GM12874 (cell line): ENCODE data around the gene FSTL1.

Experiments
- CTCF ChIP-seq: IDR thresholded peaks from 2 replicates; pipeline ENCODE4 v1.5.1; 2011; ENCODE audit warnings: low read depth, mild to moderate bottlenecking, control low read depth, low read length, moderate library complexity; ENCODE audit not compliant: insufficient read depth

FSTL1 gene

GRCh38 chr3:120446891-120447668 lies 3.7 kb downstream of the FSTL1 start:
- no peak for TF ChIP-seq CTCF

GRCh38 chr3:120445654-120446053 lies 5.1 kb downstream of the FSTL1 start:
- TF ChIP-seq CTCF, result no peak

- no peak for TF ChIP-seq CTCF
Measured at GRCh38 chr3:120443626-120444123, 7.1 kb downstream of the FSTL1 start.

GRCh38 chr3:120442975-120443517 lies 7.7 kb downstream of the FSTL1 start:
- TF ChIP-seq CTCF, result no peak

GRCh38 chr3:120441776-120442175 lies 9.0 kb downstream of the FSTL1 start:
- no peak for TF ChIP-seq CTCF

- TF ChIP-seq CTCF, result no peak
Measured at GRCh38 chr3:120440762-120441161, 10.0 kb downstream of the FSTL1 start.

- no peak for TF ChIP-seq CTCF
Measured at GRCh38 chr3:120440001-120440703, 10.6 kb downstream of the FSTL1 start.
